Measurements from ENCODE around the gene SYNE2. TPM values are rescaled to one million over a fixed set of nuclear protein-coding genes. Genes with fewer than 3 reads are reported as not detected.

SYNE2 gene
- polyA plus RNA-seq, 1 donor from 2014 or later = 82.3 TPM

GRCh38 chr14:63939006-63939270 is 86.1 kb downstream of the SYNE2 start:
- no peak overlapping the region for H2AFZ ChIP-seq (ENCODE audit: low read depth, low read length)
- no peaks in the 10 kb centered on the region for H3K27me3 ChIP-seq (ENCODE audit: insufficient read depth, low read depth, low read length)
- no peaks in the 10 kb centered on the region for H3F3A ChIP-seq (ENCODE audit: insufficient read depth, low read length, poor library complexity, severe bottlenecking)
- no peak overlapping the region for H3K4me3 ChIP-seq (ENCODE audit: low read length)
- TF ChIP-seq RAD21 (conservative IDR thresholded peaks at IDR 0.05) = no peak
- TF ChIP-seq POLR2AphosphoS5 (IDR thresholded peaks at IDR 0.05) = no peak
- no peak for TF ChIP-seq EZH2 (IDR thresholded peaks at IDR 0.05; ENCODE audit: borderline replicate concordance, insufficient read depth, low read length, poor library complexity, severe bottlenecking)
- H3K9me3 ChIP-seq (ENCODE audit: low read length) = no peaks in the 10 kb centered on the region
- peaks cover 21% of the 10 kb centered on the region for H3K79me2 ChIP-seq (replicated peaks; ENCODE audit: insufficient read depth, low read length)
- H3K27ac ChIP-seq (ENCODE audit: low read length) = no peak overlapping the region
- H3K9me2 ChIP-seq (ENCODE audit: insufficient read depth, low read length) = no peaks in the 10 kb centered on the region
- no peak overlapping the region for H3K4me2 ChIP-seq (ENCODE audit: low read length)
- no peak overlapping the region for H3K9ac ChIP-seq (ENCODE audit: low read length)
- H4K20me1 ChIP-seq (ENCODE audit: insufficient read depth) = no peaks in the 10 kb centered on the region
- no peaks in the 10 kb centered on the region for H3K36me3 ChIP-seq (ENCODE audit: insufficient read depth, low read length)

- Histone ChIP-seq H3F3A (ENCODE audit: insufficient read depth, low read length, poor library complexity, severe bottlenecking) (no peaks in the 10 kb centered on the region), H3K27ac (ENCODE audit: low read length) (no peak overlapping the region), H3K79me2 (replicated peaks; ENCODE audit: insufficient read depth, low read length) (peaks cover 20% of the 10 kb centered on the region), H3K27me3 (ENCODE audit: insufficient read depth, low read depth, low read length) (no peaks in the 10 kb centered on the region), H3K9me3 (ENCODE audit: low read length) (no peaks in the 10 kb centered on the region), H3K9ac (ENCODE audit: low read length) (no peak overlapping the region), H2AFZ (ENCODE audit: low read depth, low read length) (no peak overlapping the region), H3K4me2 (ENCODE audit: low read length) (no peak overlapping the region), H3K4me3 (ENCODE audit: low read length) (no peak overlapping the region), H3K36me3 (ENCODE audit: insufficient read depth, low read length) (no peaks in the 10 kb centered on the region), H4K20me1 (ENCODE audit: insufficient read depth) (no peaks in the 10 kb centered on the region), H3K9me2 (ENCODE audit: insufficient read depth, low read length) (no peaks in the 10 kb centered on the region)
- TF ChIP-seq REST (IDR thresholded peaks at IDR 0.05; ENCODE audit: borderline replicate concordance) = no peak
- no peak for TF ChIP-seq TAF1 (IDR thresholded peaks at IDR 0.05; ENCODE audit: low read depth)
- no peak for TF ChIP-seq CTCF (IDR thresholded peaks at IDR 0.05; ENCODE audit: poor library complexity, severe bottlenecking)
- no peak for TF ChIP-seq EZH2 (IDR thresholded peaks at IDR 0.05; ENCODE audit: borderline replicate concordance, insufficient read depth, low read length, poor library complexity, severe bottlenecking)
- TF ChIP-seq SMC3 (conservative IDR thresholded peaks at IDR 0.05; ENCODE audit: poor library complexity) = no peak
- no peak for TF ChIP-seq EP300 (conservative IDR thresholded peaks at IDR 0.05; ENCODE audit: poor library complexity, severe bottlenecking)
- TF ChIP-seq RAD21 (conservative IDR thresholded peaks at IDR 0.05) = no peak
- no peak for TF ChIP-seq MXI1 (conservative IDR thresholded peaks at IDR 0.05; ENCODE audit: poor library complexity, severe bottlenecking)
Measured at GRCh38 chr14:63940387-63940786, 87.6 kb downstream of the SYNE2 start.

- H3K9me2 ChIP-seq (ENCODE audit: insufficient read depth, low read length) = no peaks in the 10 kb centered on the region
- no peaks in the 10 kb centered on the region for H4K20me1 ChIP-seq (ENCODE audit: insufficient read depth)
- no peaks in the 10 kb centered on the region for H3F3A ChIP-seq (ENCODE audit: insufficient read depth, low read length, poor library complexity, severe bottlenecking)
- no peaks in the 10 kb centered on the region for H3K27me3 ChIP-seq (ENCODE audit: insufficient read depth, low read depth, low read length)
- no peaks in the 10 kb centered on the region for H3K36me3 ChIP-seq (ENCODE audit: insufficient read depth, low read length)
- no peaks in the 10 kb centered on the region for H3K9me3 ChIP-seq (ENCODE audit: low read length)
- H3K9ac ChIP-seq (ENCODE audit: low read length) = no peak overlapping the region
- no peak overlapping the region for H2AFZ ChIP-seq (ENCODE audit: low read depth, low read length)
- peaks cover 16% of the 10 kb centered on the region for H3K79me2 ChIP-seq (replicated peaks; ENCODE audit: insufficient read depth, low read length)
- TF ChIP-seq EP300 (conservative IDR thresholded peaks at IDR 0.05; ENCODE audit: poor library complexity, severe bottlenecking) (no peak), POLR2AphosphoS5 (IDR thresholded peaks at IDR 0.05) (no peak), SMC3 (conservative IDR thresholded peaks at IDR 0.05; ENCODE audit: poor library complexity) (no peak), RAD21 (conservative IDR thresholded peaks at IDR 0.05) (no peak), EZH2 (IDR thresholded peaks at IDR 0.05; ENCODE audit: borderline replicate concordance, insufficient read depth, low read length, poor library complexity, severe bottlenecking) (no peak), TAF1 (IDR thresholded peaks at IDR 0.05; ENCODE audit: low read depth) (no peak), CTCF (IDR thresholded peaks at IDR 0.05; ENCODE audit: poor library complexity, severe bottlenecking) (no peak), REST (IDR thresholded peaks at IDR 0.05; ENCODE audit: borderline replicate concordance) (no peak), MXI1 (conservative IDR thresholded peaks at IDR 0.05; ENCODE audit: poor library complexity, severe bottlenecking) (no peak)
- no peak overlapping the region for H3K4me3 ChIP-seq (ENCODE audit: low read length)
- H3K27ac ChIP-seq (ENCODE audit: low read length) = no peak overlapping the region
- no peak overlapping the region for H3K4me2 ChIP-seq (ENCODE audit: low read length)
Measured at GRCh38 chr14:63941023-63941422, 88.2 kb downstream of the SYNE2 start.

All from neural cell (in vitro differentiated cells).